HepG2 (cell line): ENCODE measurements around the gene CLPSL2. TPM values are rescaled to one million over a fixed set of nuclear protein-coding genes. Genes with fewer than 3 reads are reported as not detected.

Source experiments
- CHCHD3 ChIP-seq: sonication (generic); formaldehyde crosslinking; IDR thresholded peaks from 2 replicates; pipeline ENCODE4 v1.8.0; 2022; ENCODE audit warnings: mild to moderate bottlenecking, missing genetic modification reagents, moderate library complexity
- EEA1 ChIP-seq: sonication (generic); formaldehyde crosslinking; IDR thresholded peaks from 2 replicates; pipeline ENCODE4 v1.5.1; 2020; ENCODE audit warnings: mild to moderate bottlenecking, missing genetic modification reagents, borderline replicate concordance
- HOXA3 ChIP-seq: sonication (generic); formaldehyde crosslinking; IDR thresholded peaks from 2 replicates; pipeline ENCODE4 v1.5.0; 2020; ENCODE audit warnings: missing genetic modification reagents
- IRF9 ChIP-seq: sonication (generic); formaldehyde crosslinking; IDR thresholded peaks from 2 replicates; pipeline ENCODE4 v1.8.0; 2022; ENCODE audit warnings: missing genetic modification reagents, mild to moderate bottlenecking, borderline replicate concordance
- ISX ChIP-seq: sonication (generic); formaldehyde crosslinking; conservative IDR thresholded peaks from 2 replicates; pipeline ENCODE4 v1.5.0; 2020; ENCODE audit warnings: missing genetic modification reagents
- KLF12 ChIP-seq: sonication (generic); formaldehyde crosslinking; IDR thresholded peaks from 2 replicates; pipeline ENCODE4 v1.4.0; 2020; ENCODE audit warnings: missing genetic modification reagents, borderline replicate concordance
- MXD4 ChIP-seq: IDR thresholded peaks from 2 replicates; pipeline ENCODE4 v1.6.1; 2016; ENCODE audit warnings: mild to moderate bottlenecking, missing biosample characterization, missing genetic modification reagents
- NAIF1 ChIP-seq: sonication (generic); formaldehyde crosslinking; IDR thresholded peaks from 2 replicates; pipeline ENCODE4 v1.5.0; 2020; ENCODE audit warnings: mild to moderate bottlenecking, missing genetic modification reagents, borderline replicate concordance
- NFKB2 ChIP-seq: sonication (generic); formaldehyde crosslinking; IDR thresholded peaks from 2 replicates; pipeline ENCODE4 v1.4.0; 2020; ENCODE audit warnings: missing genetic modification reagents, borderline replicate concordance
- NFYB ChIP-seq: sonication (generic); formaldehyde crosslinking; IDR thresholded peaks from 2 replicates; pipeline ENCODE4 v1.4.0; 2020; ENCODE audit warnings: missing genetic modification reagents
- PHF21A ChIP-seq: sonication (generic); formaldehyde crosslinking; IDR thresholded peaks from 2 replicates; pipeline ENCODE4 v1.5.0; 2020; ENCODE audit warnings: mild to moderate bottlenecking, missing genetic modification reagents
- RXRB ChIP-seq: IDR thresholded peaks from 2 replicates; pipeline ENCODE4 v1.6.1; 2016; ENCODE audit warnings: borderline replicate concordance, missing genetic modification reagents, missing compliant biosample characterization
- SIN3B ChIP-seq: fragments of 150-350 bp; IDR thresholded peaks from 2 replicates; pipeline ENCODE4 v1.6.1; 2014; ENCODE audit warnings: low read length
- SMAD1 ChIP-seq: sonication (generic); formaldehyde crosslinking; IDR thresholded peaks from 2 replicates; pipeline ENCODE4 v1.4.0; 2020; ENCODE audit warnings: missing genetic modification reagents, low read depth, mild to moderate bottlenecking, borderline replicate concordance
- TFDP2 ChIP-seq: sonication (generic); formaldehyde crosslinking; IDR thresholded peaks from 2 replicates; pipeline ENCODE4 v1.4.0; 2020; ENCODE audit warnings: missing genetic modification reagents
- ZMAT5 ChIP-seq: sonication (generic); formaldehyde crosslinking; IDR thresholded peaks from 2 replicates; pipeline ENCODE4 v1.5.0; 2020; ENCODE audit warnings: mild to moderate bottlenecking, low read depth, missing genetic modification reagents, borderline replicate concordance
- ZNF276 ChIP-seq: sonication (generic); formaldehyde crosslinking; IDR thresholded peaks from 2 replicates; pipeline ENCODE4 v1.4.0; 2020; ENCODE audit warnings: mild to moderate bottlenecking, low read depth, missing genetic modification reagents
- ZNF564 ChIP-seq: sonication (generic); formaldehyde crosslinking; IDR thresholded peaks from 2 replicates; pipeline ENCODE4 v1.8.1; 2023; ENCODE audit warnings: mild to moderate bottlenecking, missing genetic modification reagents
- ZNF746 ChIP-seq: sonication (generic); formaldehyde crosslinking; IDR thresholded peaks from 2 replicates; pipeline ENCODE4 v1.8.0; 2022; ENCODE audit warnings: mild to moderate bottlenecking, missing genetic modification reagents
- ZNF788 ChIP-seq: sonication (generic); formaldehyde crosslinking; IDR thresholded peaks from 2 replicates; pipeline ENCODE4 v1.5.0; 2020; ENCODE audit warnings: mild to moderate bottlenecking, missing genetic modification reagents, borderline replicate concordance
- ZNF841 ChIP-seq: sonication (generic); formaldehyde crosslinking; IDR thresholded peaks from 2 replicates; pipeline ENCODE4 v1.8.1; 2023; ENCODE audit warnings: missing genetic modification reagents, borderline replicate concordance
- polyA plus RNA-seq, 8 experiments: library from polyadenylated mRNA; depleted of rRNA in 3 of 8; stranded (reverse) in 7 of 8; unstranded in 1 of 8; fragments of >200 nt; fragmentation: Illumina TruSeq in 4 of 8; extraction: Trizol in 4 of 8; gene quantifications; 2 replicates each; pipeline versions ENCODE4 v1.2.1 to v1.2.3, GENCODE V29; 2011 to 2016; ENCODE audit warnings: low read depth in 4 of 8, missing spikeins in 1 of 8, mixed read lengths in 1 of 8; ENCODE audit not compliant: insufficient read depth in 1 of 8
- total RNA-seq, 5 experiments: library from RNA; depleted of rRNA; stranded (reverse); fragments of >200 nt; fragmentation: Illumina TruSeq; extraction: Trizol; gene quantifications; 2 replicates each; pipeline ENCODE4 v1.2.3, GENCODE V29; 2016; ENCODE audit warnings: low read depth in 1 of 5
- TF ChIP-seq, protein P1 (sequence below): sonication (generic); formaldehyde crosslinking; IDR thresholded peaks from 2 replicates; pipeline ENCODE4 v1.9.0; 2022; ENCODE audit warnings: low read depth, missing genetic modification reagents

CLPSL2 gene
- total and polyA plus RNA-seq, 2 of the 13 experiments (the other 11 are each of a cell fraction or from before 2014, with no cell fraction given) = not detected

DNA sequence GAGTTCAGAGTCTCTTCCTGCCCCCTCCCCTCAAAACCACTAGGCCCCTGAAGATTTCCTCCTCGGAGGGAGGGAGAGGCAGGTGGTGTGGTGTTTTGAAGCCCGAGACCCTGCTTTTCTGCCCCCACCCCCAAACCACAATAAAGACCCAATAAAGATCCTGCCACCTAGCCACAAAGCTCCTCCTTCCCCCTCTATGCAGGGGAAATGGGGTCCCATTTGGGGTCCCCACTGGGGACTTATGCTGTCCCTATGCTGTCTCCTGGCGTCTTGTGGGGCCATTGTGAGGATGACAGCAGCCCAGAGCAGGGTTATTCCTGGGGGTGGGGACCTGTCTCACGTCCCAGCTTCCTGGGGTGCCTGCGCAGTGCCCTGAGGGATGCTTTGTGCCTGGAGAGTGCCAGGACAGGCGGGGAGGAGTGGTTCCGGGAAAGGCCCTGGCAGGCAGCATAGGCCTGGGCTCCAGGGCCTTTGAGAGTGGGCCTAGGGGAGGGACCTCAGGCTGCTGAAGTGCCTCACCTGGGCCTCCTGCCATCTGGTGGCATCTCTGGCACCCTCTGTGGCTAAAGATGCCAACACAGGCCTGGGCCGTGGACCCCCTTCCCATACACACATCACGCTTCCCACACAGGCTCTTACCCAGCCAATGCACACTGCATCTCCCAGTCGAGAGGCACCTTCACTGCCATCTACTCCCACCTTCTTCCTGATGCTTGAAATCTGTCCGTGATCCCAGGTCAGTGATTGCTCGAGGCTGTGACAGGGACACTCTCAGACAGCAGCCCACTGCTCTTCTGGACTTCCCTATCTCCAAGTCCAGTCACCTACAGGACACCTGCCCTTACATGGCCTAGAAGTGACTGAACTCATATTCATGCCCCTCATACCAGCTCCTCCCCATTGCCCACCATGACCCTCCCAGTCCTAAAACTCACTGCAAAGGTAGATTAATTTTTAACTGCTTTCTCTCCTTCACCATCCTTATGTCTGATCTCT lies 47.4 kb upstream of the CLPSL2 start (continued):
- TF ChIP-seq NFKB2 (CRISPR knock-in tag) = peak; percentile 49; the same call in 1 of the 2 replicates
- peak; percentile 61; the same call in 1 of the 2 replicates for TF ChIP-seq IRF9 (CRISPR knock-in tag)
- no peak for TF ChIP-seq TFDP2 (CRISPR knock-in tag)
- 0 out of 2 replicates have a peak, but pooled peaks have one; percentile 12 for TF ChIP-seq HOXA3 (CRISPR knock-in tag)
- no peak for TF ChIP-seq CHCHD3 (CRISPR knock-in tag)
- TF ChIP-seq ISX = no peak
- TF ChIP-seq SMAD1 = 0 out of 2 replicates have a peak, but pooled peaks have one; percentile 10
- no peak for TF ChIP-seq ZNF841 (CRISPR knock-in tag)
- TF ChIP-seq NAIF1 (CRISPR knock-in tag) = no peak
- TF ChIP-seq ZMAT5 (CRISPR knock-in tag) = no peak
- TF ChIP-seq RXRB (CRISPR knock-in tag) = 0 out of 2 replicates have a peak, but pooled peaks have one; percentile 12
- TF ChIP-seq, protein P1, sequence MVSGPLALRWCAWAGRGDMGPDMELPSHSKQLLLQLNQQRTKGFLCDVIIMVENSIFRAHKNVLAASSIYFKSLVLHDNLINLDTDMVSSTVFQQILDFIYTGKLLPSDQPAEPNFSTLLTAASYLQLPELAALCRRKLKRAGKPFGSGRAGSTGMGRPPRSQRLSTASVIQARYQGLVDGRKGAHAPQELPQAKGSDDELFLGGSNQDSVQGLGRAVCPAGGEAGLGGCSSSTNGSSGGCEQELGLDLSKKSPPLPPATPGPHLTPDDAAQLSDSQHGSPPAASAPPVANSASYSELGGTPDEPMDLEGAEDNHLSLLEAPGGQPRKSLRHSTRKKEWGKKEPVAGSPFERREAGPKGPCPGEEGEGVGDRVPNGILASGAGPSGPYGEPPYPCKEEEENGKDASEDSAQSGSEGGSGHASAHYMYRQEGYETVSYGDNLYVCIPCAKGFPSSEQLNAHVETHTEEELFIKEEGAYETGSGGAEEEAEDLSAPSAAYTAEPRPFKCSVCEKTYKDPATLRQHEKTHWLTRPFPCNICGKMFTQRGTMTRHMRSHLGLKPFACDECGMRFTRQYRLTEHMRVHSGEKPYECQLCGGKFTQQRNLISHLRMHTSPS (CRISPR knock-in tag) = peak; percentile 80
- no peak for TF ChIP-seq KLF12
- TF ChIP-seq ZNF788 (CRISPR knock-in tag) = 0 out of 2 replicates have a peak, but pooled peaks have one; percentile 31
- TF ChIP-seq PHF21A = no peak
- no peak for TF ChIP-seq MXD4 (CRISPR knock-in tag)
- peak; percentile 43; the same call in 1 of the 2 replicates for TF ChIP-seq ZNF276 (CRISPR knock-in tag)
- TF ChIP-seq EEA1 (CRISPR knock-in tag) = no peak
- 0 out of 2 replicates have a peak, but pooled peaks have one; percentile 39 for TF ChIP-seq ZNF564 (CRISPR knock-in tag)
- TF ChIP-seq ZNF746 (CRISPR knock-in tag) = 0 out of 2 replicates have a peak, but pooled peaks have one; percentile 24
- TF ChIP-seq NFYB (CRISPR knock-in tag) = no peak
- TF ChIP-seq SIN3B = no peak
